Mesenteric fat pad (tissue), 1 donor: ENCODE measurements around the gene HDHD2. TPM values are rescaled to one million over a fixed set of nuclear protein-coding genes. Genes with fewer than 3 reads are reported as not detected.

Experiments used
- DNase-seq: peaks from one replicate; pipeline ENCODE4 v3.0.0-alpha.2; 2020; ENCODE audit warnings: low spot score
- total RNA-seq: library from RNA; stranded (reverse); fragmentation: NEBNext Ultra II Directional; extraction: Animal tissue kit (Norgen Biotek cat#: 25700); gene quantifications from one replicate; pipeline ENCODE4 v1.2.1, GENCODE V29; 2021
- donor health status: DM: yes; HTN: yes; CAD: no.

HDHD2 gene
- total RNA-seq, 1 donor from 2014 or later: 34.8 TPM

- no peak for DNase-seq
Observed at GRCh38 chr18:47149457-47150028, 757 bp downstream of the HDHD2 start.

DNA sequence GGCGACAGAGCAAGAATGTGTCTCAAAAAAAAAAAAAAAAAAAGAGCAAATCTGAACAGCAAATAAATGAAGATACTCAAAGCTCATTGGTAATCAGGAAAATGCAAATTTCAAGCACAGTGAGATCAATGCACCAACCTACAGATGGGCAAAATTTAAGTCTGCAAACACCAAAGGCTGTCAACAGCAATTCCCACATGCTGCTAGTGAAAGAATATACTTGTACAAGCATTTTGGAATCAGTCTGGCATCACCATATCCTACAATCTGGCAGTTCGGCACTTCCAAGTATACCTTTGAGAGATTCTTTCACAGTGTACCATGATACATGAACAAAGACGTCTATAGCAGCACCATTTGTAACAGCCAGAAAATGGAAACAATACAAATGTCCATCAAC, 4.1 kb downstream of the HDHD2 start:
- DNase-seq: no peak

- no peak for DNase-seq
Observed at GRCh38 chr18:47143899-47144485, 6.3 kb downstream of the HDHD2 start.

DNA sequence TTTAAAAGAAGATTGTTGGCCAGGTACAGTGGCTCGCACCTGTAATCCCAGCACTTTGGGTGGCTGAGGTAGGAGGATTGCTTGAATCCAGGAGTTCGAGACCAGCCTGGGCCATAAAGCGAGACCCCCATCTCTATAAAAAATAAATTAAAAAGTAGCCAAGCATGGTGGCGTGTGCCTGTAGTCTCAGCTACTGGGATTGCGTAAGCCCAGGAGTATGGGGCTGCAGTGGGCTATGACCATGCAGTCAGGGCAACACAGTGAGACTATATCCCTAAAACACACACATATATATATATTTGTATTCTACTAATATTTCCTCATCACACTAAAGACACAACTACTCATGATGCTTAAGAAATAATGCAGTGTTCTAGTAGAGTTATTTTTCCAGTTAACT, 7.1 kb downstream of the HDHD2 start:
- no peak for DNase-seq

DNA sequence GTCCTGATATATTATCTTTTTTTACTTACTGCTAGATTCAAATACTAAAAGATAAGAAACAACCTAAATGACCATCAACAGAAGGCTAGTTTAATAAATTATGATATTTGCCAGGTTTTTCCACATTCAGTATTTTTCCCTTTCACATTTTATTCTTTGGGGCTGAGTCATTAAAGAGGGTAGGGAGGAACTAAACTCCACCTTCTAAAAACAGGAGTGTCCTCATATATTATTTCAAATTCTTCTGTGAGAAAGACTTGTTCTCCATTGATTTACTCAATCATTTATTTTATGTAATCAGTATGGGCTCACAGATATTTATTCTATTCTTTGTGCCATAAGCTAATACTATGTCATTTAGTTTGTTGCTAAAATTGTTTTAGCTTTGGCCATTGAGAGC, 9.0 kb downstream of the HDHD2 start:
- no peak for DNase-seq

DNA sequence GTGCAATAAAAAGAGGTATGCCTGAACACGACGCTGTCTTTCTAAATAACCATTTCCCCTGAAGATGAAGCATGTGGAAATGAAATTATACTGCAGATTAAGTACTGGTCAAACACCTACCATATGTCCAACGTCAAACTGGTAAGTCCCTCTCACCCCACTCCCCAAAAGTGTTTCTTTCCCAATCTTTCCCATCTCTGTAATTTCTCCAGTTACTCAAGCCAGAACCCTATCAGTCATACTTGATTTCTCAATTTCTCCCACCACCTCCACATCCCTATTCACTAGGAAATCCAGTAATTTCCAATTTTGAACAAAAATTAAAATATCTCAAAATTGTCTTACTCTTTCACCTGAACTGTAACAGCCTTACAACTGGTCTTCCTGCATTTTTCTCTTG, 29.2 kb downstream of the HDHD2 start:
- DNase-seq: no peak

DNA sequence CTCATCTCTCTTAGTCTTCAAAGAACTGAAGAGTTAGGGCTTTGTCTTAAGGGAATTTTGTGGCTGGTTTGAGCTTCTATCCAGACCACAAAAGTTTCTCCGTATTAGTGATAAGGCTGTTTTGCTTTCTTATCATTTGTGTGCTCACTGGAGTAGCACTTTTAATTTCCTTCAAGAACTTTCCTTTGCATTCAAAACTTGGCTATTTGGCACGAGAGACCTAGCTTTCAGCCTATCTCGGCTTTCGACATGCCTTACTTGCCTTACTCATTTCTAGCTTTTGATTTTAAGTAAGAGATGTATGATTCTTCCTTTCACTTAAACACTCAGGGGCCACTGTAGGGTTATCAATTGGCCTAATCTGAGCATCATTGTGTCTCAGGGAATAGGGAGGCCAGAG, 29.9 kb downstream of the HDHD2 start:
- no peak for DNase-seq

GRCh38 chr18:47118981-47119380, 31.3 kb downstream of the HDHD2 start:
- no peak for DNase-seq

- no peak for DNase-seq
Observed at GRCh38 chr18:47115205-47115604, 35.1 kb downstream of the HDHD2 start.

DNA sequence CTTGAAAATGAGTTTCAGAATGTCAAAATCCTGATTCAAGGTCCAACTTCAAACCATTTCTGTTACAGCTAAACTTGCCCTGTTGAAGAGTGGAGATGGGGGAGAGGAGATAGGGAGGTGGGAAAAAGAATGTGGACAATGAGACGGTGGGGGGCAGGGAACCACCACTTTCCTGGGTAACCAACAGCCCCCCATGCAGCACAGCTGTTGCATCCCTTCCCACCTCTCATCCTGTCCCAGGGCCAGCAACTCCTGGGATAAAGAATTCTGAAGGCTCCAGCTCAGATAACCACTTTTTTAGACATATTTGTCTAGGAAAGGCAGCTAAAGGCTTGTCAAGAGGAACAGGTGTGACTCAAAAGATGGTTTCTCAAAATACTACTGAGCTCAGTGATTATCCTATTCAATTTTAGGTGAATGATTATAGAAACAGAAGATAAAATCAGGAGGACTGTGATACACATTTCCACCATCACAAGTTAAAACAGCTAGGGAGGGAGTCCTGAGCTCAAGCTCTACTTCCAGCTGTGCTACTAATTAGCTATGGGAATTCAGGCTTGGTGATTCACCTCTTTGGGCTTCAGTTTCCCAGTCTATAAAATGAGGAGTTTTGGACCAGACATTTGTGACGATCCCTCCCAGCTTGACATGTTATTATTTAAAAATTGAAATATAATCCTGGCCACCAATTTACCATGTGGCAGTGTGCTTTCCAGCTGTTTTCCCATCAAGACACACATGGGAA, 36.3 kb downstream of the HDHD2 start:
- DNase-seq: no peak

GRCh38 chr18:47110492-47111274, 39.6 kb downstream of the HDHD2 start:
- no peak for DNase-seq

GRCh38 chr18:47109720-47110119, 40.6 kb downstream of the HDHD2 start:
- no peak for DNase-seq

DNA sequence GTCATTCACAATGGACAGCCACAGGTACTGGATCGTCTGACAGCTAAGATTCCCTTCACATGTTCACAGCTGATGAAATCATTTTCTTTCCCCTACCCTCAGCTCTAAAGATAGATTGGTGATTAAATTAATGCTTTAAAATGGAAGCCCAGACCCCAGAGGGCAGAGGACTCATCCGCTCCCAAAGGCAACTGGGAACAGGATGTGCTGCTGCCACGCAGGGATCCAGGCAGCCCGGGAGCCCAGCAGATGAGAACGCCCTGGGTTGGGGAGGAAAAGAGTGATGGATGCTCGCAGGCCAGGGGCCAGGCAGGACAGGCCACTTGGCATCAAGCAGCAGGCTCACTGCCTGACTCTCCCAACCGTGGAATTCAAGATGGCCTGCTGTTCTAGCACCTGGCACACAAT, 41.3 kb downstream of the HDHD2 start:
- no peak for DNase-seq

DNA sequence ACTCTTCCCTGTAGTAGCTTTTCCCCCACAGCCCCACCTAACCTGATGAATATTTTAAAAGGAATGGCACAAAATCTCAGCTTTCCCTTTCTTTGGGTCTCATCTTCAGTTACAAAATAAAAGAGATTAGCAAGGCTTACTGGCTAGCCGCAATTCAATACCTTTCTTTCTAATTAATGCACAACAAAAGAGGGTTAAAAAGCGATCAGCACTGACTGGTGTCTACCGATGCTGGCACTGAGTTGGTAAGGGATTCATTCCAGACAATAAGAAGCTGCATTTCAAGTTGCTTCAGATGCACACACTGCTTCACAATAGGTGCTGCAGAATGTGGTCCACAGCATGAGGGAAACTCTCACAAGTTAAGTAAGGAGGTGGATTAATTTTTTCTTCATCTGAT, 41.9 kb downstream of the HDHD2 start:
- DNase-seq: no peak

GRCh38 chr18:47100212-47100831, 50.0 kb downstream of the HDHD2 start:
- no peak for DNase-seq

- no peak for DNase-seq
Observed at GRCh38 chr18:47095810-47096209, 54.5 kb downstream of the HDHD2 start.

DNA sequence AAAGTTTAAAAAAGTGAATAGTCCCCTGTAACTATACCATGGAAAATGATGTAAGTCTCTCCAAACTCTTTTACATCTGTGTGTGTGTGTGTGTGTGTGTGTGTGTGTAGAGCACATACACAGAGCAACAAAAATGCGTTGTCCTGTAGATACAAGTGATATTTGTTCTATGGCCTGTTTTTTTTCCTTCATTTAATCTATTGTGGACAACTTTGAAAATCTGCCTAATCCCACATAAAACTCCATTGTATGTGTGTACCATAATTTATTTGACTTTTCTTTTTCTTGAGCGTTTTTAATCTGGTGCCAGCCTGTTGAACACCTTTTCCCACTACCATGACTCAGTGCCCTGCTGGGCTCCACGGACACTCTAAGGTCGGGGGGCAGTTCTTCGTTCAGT, 62.6 kb downstream of the HDHD2 start:
- DNase-seq: no peak

DNA sequence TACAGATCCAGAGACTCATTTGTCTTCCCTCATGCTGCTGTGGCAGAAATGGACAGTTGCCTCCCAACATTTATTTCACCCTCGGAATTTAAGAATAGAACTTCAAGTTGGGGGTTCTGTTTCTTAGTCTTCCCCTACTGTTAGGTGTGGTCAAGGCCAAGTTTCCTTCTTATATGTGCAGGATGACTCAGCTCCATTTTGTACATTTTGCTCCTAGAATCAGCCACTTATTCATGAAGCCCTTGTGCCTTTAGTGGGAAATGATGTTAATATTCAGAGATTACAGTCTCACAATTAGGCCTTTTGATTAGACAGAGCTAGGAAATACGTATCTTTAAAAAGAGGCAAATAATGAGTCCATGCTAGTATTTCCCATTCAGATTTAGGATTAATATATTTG, 68.7 kb downstream of the HDHD2 start:
- DNase-seq: no peak

DNA sequence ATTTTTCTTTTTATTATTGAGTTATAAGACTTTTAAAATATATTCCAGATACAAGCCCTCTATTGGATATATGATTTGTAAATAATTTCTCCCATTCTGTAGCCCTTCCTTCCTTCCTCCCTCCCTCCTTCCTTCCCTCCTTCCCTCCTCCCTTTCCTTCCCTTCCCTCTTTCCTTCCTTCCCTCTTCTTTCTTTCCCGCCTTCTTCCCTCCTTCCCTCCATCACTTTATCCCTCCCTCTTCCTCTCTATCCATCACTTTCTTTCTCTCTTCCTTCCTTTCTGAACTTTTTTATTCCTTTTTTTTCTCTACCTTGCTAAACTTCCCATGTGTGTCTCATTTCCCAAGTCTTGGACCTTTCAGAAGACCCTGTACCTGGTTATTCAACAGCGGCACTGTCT, 69.4 kb downstream of the HDHD2 start:
- DNase-seq: no peak

DNA sequence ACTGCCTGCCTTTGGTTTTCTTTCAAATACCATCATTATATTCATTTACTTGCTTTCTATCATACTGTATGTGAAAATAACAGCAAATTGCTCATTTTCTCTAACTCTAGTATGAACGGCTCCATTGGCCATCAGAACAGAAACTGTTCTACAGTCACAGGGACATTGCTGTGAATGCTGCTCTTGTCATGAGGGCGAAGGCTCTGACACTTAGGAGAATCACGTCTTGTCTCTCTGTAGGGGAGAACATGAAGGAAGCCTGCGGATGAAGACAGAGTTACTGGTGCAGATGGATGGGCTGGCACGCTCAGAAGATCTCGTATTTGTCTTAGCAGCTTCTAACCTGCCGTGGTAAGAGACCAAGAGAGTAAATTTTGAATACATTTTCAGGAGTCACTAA, 73.2 kb downstream of the HDHD2 start:
- DNase-seq: no peak

DNA sequence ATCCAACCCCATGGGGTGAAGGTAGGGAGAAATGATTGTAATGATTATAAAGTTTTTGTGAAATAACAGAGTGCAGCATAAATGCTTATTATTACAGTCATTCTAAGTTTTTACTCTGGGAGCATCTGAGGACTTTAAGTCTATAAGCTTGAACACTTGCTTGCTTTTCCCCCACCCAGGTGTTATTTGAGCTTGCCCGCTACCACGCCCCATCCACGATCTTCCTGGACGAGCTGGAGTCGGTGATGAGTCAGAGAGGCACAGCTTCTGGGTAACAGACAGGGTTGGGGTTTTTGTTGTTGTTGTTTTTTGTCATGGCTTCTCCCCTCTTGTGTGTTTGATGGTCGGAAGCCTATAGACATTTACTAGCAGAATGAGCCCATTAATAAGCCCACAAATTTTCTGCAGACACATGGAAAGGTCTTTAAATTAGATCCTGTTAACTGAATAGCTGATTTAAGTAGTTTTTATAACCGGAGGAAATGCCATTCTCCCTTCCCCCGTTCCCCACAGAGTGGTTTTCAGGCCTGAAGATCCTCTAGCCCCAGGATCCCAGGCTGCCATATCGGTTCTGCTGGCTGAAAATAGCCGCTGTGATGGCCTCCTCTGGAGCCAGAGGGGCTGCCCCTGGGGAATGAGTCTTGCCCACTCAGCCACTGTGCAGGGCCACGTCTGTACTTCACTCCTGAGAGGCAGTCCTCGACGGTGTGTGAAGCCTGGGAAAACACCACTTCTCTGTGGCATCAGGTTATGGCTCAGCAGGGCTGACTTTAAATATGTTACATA, 75.0 kb downstream of the HDHD2 start:
- DNase-seq: no peak
